Loucy (cell line): ENCODE data around the gene SMIM44.

Source experiments
- H2AFZ ChIP-seq: fragments of 200-600 bp; sonication (generic); 2 replicates; pipeline ENCODE4 v1.6.0; 2016; ENCODE audit warnings: antibody characterized with exemption, mild to moderate bottlenecking, low read length, moderate library complexity
- H3F3A ChIP-seq: fragments of 200-600 bp; 2 replicates; pipeline ENCODE4 v1.6.0; 2016; ENCODE audit warnings: antibody characterized with exemption, low read depth, mild to moderate bottlenecking
- H3K27me3 ChIP-seq: fragments of 200-600 bp; sonication (generic); 2 replicates; pipeline ENCODE4 v1.6.1; 2014; ENCODE audit warnings: low read length, mild to moderate bottlenecking; ENCODE audit not compliant: insufficient read depth, poor library complexity, severe bottlenecking
- H3K36me3 ChIP-seq: fragments of 200-600 bp; sonication (generic); 2 replicates; pipeline ENCODE4 v1.6.1; 2016; ENCODE audit warnings: low read length; ENCODE audit not compliant: insufficient read depth
- H3K4me1 ChIP-seq: fragments of 200-600 bp; sonication (generic); 2 replicates; pipeline ENCODE4 v1.5.1; 2014; ENCODE audit warnings: low read length, mild to moderate bottlenecking; ENCODE audit not compliant: insufficient read depth, poor library complexity, severe bottlenecking
- H3K4me2 ChIP-seq: fragments of 200-600 bp; sonication (generic); 2 replicates; pipeline ENCODE4 v1.6.0; 2014; ENCODE audit warnings: antibody characterized with exemption, low read length, low read depth, mild to moderate bottlenecking; ENCODE audit not compliant: poor library complexity, severe bottlenecking
- H3K4me3 ChIP-seq: fragments of 200-600 bp; sonication (generic); 2 replicates; pipeline ENCODE4 v1.5.1; 2014; ENCODE audit warnings: low read length, mild to moderate bottlenecking, mixed read lengths; ENCODE audit not compliant: poor library complexity, severe bottlenecking
- H3K79me2 ChIP-seq: fragments of 200-600 bp; sonication (generic); 2 replicates; pipeline ENCODE4 v1.6.1; 2014; ENCODE audit warnings: low read length; ENCODE audit not compliant: insufficient read depth
- H3K9ac ChIP-seq: fragments of 200-600 bp; sonication (generic); 2 replicates; pipeline ENCODE4 v1.6.0; 2014; ENCODE audit warnings: mild to moderate bottlenecking, low read depth, low read length, moderate library complexity; ENCODE audit not compliant: poor library complexity, severe bottlenecking
- H3K9me2 ChIP-seq: fragments of 200-600 bp; sonication (generic); replicated peaks from 2 replicates; pipeline ENCODE4 v1.6.1; 2016; ENCODE audit warnings: low read depth, low read length, mixed read lengths
- H3K9me3 ChIP-seq: fragments of 200-600 bp; sonication (generic); 2 replicates; pipeline ENCODE4 v1.6.1; 2014; ENCODE audit warnings: mild to moderate bottlenecking, antibody characterized with exemption, low read length, low read depth; ENCODE audit not compliant: insufficient read depth
- H4K20me1 ChIP-seq: fragments of 200-600 bp; sonication (generic); 2 replicates; pipeline ENCODE4 v1.6.0; 2014; ENCODE audit warnings: antibody characterized with exemption, low read length, mild to moderate bottlenecking; ENCODE audit not compliant: insufficient read depth, poor library complexity, severe bottlenecking
- EZH2phosphoT487 ChIP-seq: fragments of 200-600 bp; IDR thresholded peaks from 2 replicates; pipeline ENCODE4 v1.6.1; 2018; ENCODE audit warnings: antibody characterized with exemption, mild to moderate bottlenecking, moderate library complexity, borderline replicate concordance
- TF ChIP-seq, protein P1 (sequence below): fragments of 200-600 bp; sonication (generic); conservative IDR thresholded peaks from 2 replicates; pipeline ENCODE4 v1.5.1; 2014; ENCODE audit warnings: mild to moderate bottlenecking, antibody characterized with exemption, low read length

The SMIM44 gene

DNA sequence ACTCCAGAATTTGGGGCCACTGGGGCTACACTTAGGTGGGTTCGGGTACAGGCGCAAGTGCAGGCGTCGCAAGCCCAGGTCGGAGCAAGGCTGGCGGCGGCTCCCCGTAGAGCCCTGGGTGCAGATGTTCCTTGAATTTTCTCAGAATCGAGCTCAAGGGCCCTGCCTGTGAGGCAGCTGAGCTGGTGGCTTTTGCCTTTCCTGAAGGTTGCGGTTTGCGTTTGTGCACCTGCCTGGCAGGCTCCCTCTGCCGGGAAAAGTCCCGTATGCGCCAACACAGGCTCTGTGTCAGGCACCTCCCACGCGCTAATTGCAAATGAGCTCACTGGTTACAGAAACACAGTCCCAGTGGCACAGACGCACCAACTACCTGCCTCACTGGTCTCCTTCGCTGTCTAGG, 11.3 kb upstream of the SMIM44 start:
- H3F3A ChIP-seq, result no peaks in the 10 kb centered on the region
- H3K79me2 ChIP-seq, result peaks cover 13% of the 10 kb centered on the region
- no peaks in the 10 kb centered on the region for H3K27me3 ChIP-seq
- peaks cover 5% of the 10 kb centered on the region; the same call in 1 of the 2 replicates for H3K36me3 ChIP-seq
- TF ChIP-seq EZH2phosphoT487, result no peak
- TF ChIP-seq, protein P1, sequence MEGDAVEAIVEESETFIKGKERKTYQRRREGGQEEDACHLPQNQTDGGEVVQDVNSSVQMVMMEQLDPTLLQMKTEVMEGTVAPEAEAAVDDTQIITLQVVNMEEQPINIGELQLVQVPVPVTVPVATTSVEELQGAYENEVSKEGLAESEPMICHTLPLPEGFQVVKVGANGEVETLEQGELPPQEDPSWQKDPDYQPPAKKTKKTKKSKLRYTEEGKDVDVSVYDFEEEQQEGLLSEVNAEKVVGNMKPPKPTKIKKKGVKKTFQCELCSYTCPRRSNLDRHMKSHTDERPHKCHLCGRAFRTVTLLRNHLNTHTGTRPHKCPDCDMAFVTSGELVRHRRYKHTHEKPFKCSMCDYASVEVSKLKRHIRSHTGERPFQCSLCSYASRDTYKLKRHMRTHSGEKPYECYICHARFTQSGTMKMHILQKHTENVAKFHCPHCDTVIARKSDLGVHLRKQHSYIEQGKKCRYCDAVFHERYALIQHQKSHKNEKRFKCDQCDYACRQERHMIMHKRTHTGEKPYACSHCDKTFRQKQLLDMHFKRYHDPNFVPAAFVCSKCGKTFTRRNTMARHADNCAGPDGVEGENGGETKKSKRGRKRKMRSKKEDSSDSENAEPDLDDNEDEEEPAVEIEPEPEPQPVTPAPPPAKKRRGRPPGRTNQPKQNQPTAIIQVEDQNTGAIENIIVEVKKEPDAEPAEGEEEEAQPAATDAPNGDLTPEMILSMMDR, result no peak
- no peak overlapping the region for H3K9ac ChIP-seq
- no peaks in the 10 kb centered on the region for H3K9me3 ChIP-seq
- no peaks in the 10 kb centered on the region for H4K20me1 ChIP-seq
- no peaks in the 10 kb centered on the region for H3K9me2 ChIP-seq
- H2AFZ ChIP-seq, result no peak overlapping the region
- H3K4me3 ChIP-seq, result no peak overlapping the region
- no peak overlapping the region for H3K4me2 ChIP-seq
- H3K4me1 ChIP-seq, result peaks cover 6% of the 10 kb centered on the region

DNA sequence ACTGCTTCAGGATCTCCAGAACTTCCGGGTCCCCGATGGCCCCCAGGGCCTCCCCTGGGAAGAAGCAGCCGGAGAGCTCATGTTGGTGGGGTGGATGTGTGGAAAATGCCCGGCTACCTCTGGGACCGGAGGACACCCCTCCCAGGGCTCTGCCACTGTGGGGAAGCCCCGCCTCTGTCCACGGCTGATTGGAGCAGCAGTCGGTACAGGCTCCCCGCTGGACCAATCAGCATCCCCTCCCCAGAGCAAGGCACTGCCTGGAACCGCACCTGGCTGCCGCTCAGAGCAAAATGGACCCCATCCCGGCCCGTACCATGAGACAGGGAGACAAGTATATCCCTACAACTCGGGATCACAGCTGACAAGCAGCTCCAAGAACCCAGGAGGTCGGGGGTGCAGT, 10.8 kb upstream of the SMIM44 start:
- Histone ChIP-seq H3K4me2 (no peak overlapping the region), H3K9ac (no peak overlapping the region), H3K9me2 (no peaks in the 10 kb centered on the region), H3K9me3 (no peaks in the 10 kb centered on the region), H4K20me1 (no peaks in the 10 kb centered on the region), H3K4me3 (no peak overlapping the region), H3K36me3 (peaks cover 5% of the 10 kb centered on the region; the same call in 1 of the 2 replicates), H2AFZ (no peak overlapping the region), H3K4me1 (peaks cover under 1% of the 10 kb centered on the region), H3F3A (no peaks in the 10 kb centered on the region), H3K79me2 (peaks cover 8% of the 10 kb centered on the region), H3K27me3 (no peaks in the 10 kb centered on the region)
- TF ChIP-seq, protein P1, result no peak
- no peak for TF ChIP-seq EZH2phosphoT487

DNA sequence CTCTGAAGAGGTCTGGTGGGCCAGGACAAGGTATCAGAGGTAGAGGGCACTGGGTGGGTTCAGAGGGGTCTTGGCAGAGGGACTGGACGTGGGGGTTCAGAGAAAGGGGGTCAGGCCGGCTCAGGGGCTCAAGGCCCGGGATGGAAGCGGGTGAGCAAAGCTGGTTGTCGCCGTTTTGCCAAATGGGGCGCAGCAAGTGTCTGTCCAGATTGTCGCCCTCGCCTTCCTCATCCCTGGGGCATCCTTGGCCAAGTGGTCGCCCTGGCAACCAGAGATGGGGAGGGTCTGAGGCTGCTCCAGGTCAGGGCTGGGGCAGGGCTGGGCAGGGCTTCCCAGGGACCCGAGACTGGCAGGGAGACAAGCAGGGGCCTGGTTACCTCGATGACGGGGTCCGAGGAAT, 10.4 kb upstream of the SMIM44 start:
- no peaks in the 10 kb centered on the region for H4K20me1 ChIP-seq
- no peaks in the 10 kb centered on the region for H3F3A ChIP-seq
- H3K27me3 ChIP-seq, result no peaks in the 10 kb centered on the region
- H3K9ac ChIP-seq, result no peak overlapping the region
- H3K79me2 ChIP-seq, result peaks cover 4% of the 10 kb centered on the region
- peaks cover 5% of the 10 kb centered on the region; the same call in 1 of the 2 replicates for H3K36me3 ChIP-seq
- no peaks in the 10 kb centered on the region for H3K9me2 ChIP-seq
- H3K4me2 ChIP-seq, result no peak overlapping the region
- H3K4me3 ChIP-seq, result no peak overlapping the region
- no peak overlapping the region for H2AFZ ChIP-seq
- no peak for TF ChIP-seq EZH2phosphoT487
- TF ChIP-seq, protein P1, result no peak
- H3K4me1 ChIP-seq, result no peaks in the 10 kb centered on the region
- H3K9me3 ChIP-seq, result no peaks in the 10 kb centered on the region
